GM15510 (cell line): Measurements from ENCODE around the gene KCNK3.

ENCODE experiments used
- POLR2A ChIP-seq: IDR thresholded peaks from 3 replicates; pipeline ENCODE4 v1.6.1; 2011; ENCODE audit warnings: borderline replicate concordance; ENCODE audit not compliant: insufficient read length; ENCODE audit errors: extremely low read depth

KCNK3 gene

GRCh38 chr2:26724784-26725520, 32.4 kb downstream of the KCNK3 start:
- TF ChIP-seq POLR2A, result no peak

GRCh38 chr2:26725521-26725820, 32.9 kb downstream of the KCNK3 start:
- no peak for TF ChIP-seq POLR2A

DNA sequence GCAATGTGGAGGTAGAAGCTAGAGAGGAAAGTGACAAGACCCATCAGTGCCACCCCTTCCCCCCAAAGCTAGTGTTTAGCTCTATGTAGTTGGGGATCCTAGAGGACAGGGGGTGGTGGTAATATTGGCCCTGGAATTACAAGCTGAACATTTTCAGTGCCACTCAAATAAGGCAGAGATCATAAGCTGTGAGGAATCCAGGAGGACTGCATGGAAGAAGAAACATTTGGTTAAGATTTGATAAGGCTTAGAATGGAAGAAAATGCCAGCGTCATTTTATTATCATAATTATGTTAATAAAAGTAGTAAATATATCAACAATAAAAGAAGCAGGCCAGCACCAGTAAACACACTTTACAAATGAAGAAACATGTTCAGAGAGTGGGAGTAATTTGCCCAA, 33.7 kb downstream of the KCNK3 start:
- TF ChIP-seq POLR2A, result no peak

- no peak for TF ChIP-seq POLR2A
Observed at GRCh38 chr2:26727641-26728561, 35.4 kb downstream of the KCNK3 start.

DNA sequence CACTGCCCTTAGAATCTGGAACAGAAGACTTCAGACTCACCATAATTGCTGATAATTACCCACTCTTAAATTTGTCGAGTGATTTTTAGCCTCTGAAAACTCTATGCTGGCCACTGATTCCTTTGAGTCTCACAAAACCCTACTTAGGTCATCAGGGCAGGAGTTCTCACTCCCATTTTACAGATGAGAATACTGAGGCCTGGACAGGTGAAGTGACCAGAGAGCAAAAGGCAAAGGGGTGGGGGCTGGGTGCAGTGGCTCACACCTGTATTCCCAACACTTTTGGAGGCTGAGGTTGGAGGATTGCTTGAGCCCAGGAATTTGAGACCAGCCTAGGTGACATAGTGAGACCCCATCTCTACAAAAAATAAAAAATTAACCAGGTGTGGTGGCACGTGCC, 36.8 kb downstream of the KCNK3 start:
- no peak for TF ChIP-seq POLR2A

DNA sequence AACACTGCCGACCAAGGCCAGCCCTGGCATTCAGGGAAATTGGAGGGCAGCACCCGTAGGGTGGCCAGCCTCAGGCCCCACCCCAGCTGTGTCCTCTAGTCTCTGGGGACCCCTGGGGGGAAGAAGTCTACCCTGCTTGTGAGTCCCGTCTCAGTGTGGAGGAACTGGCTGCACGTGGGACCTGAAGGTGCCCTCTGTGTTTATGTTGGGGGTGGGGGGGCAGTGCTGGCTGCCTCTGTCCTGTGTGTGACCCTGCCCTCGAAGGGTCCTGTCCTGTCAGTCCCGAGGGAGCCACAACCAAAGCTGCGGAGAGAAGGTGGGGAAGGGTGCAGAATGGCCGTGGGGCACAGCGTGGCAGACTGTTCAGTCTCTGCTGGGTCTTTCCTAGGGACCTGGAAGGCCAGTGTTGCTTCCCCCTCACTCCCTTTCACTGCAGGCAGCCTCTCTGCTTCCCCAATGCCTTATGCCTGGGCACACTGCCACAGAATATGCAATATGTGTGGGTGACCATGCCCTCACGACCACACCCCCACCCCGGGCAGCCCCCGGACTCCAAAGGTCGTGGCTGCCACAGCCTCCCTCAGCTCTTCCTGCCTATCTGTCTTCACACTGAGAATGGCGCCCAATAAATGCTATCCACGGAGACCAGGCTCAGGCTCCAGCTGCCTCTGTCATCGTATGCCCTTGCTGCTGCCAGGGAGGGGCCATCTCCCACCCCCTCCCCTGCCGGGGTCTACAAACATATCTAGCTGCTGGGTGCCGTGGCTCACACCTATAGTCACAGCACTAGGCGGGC, 38.2 kb downstream of the KCNK3 start:
- TF ChIP-seq POLR2A, result no peak

DNA sequence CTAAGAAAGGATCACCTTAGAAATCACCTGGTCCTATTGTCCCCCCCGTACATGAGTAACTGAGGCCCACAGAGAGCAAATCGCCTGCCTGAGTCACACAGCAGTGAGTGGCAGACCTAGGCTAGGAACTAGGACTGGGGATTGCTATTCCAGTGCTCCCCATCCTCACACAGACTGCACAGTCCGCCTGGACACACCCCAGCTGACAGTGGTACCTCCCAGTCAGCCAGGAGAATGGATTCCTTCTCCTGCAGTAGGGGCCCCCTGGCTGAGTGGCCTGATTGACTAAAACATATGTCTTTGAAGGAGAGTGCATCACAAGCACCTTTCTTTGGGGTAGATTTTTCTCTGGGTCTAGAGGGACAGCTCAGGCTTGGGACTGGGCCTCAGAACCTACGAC, 39.2 kb downstream of the KCNK3 start:
- no peak for TF ChIP-seq POLR2A

- TF ChIP-seq POLR2A, result no peak
Observed at GRCh38 chr2:26732446-26732845, 39.9 kb downstream of the KCNK3 start.

DNA sequence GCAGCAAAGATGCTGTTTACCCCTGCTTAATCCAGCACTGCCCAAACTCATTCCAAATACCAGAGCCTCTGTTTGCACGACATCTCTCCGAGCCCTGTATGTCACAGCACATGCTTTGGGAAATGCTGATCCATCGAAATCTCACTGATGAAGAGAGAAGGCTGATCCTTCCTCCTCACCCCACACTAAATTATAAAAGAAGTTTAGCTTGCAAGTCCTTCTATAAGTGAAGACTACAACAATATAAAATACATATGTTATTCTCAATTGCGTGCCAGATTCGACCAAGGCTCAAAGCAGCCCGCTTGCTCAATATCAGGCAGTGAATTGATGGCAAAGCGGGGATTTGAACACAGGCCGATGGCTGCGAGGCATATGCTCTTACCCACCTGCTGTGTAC, 40.9 kb downstream of the KCNK3 start:
- no peak for TF ChIP-seq POLR2A

DNA sequence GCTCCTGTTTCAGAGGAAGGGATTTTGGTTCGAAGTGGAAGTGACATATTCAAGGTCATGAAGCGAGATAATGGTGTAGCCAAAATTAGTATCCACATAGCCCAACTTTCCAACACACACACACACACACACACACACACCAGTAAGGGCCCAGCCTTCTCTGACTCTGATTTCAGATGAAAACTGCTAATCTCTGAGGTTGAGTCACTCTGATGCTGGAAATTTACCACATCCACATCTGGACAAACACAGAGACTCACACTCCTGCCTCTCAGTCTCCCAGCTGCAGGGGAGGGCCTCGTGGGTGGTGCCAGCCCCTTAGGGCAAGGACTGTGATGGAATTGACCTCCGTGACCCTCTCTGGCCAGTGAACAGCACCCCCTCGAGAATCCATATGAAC, 42.6 kb downstream of the KCNK3 start:
- no peak for TF ChIP-seq POLR2A

DNA sequence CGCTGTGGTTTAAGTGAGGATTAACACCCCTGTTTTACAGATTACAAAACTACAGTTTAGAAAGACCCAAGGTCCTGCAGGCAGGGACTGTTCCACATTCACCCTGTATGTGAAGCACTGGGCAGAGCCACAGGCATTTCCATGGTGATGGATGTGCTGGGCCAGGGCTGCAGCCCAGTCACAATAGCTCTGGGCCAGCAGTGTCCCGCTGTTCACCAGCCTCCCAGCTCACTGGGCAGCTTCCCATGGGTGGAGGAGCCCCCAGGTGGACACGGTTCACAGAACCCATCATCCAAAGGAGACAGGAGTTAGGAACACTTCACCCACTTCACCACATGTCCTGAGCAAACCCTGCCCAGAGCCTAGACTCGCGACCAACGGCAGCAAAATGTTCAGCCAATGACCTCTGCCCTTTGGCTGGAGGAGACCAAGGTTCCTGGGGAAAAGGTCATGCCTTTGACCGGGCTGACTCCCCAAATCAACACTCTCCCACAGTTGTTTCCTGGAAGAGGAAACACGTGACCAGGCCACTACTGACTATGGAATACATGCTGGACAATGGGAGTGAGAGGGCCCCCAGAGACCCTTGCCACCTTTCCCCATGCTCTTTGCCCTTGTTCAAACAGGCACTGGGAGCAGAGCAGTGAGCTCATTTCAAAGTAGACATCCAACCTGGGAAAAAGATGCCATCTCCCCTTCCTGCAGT, 43.5 kb downstream of the KCNK3 start:
- no peak for TF ChIP-seq POLR2A

DNA sequence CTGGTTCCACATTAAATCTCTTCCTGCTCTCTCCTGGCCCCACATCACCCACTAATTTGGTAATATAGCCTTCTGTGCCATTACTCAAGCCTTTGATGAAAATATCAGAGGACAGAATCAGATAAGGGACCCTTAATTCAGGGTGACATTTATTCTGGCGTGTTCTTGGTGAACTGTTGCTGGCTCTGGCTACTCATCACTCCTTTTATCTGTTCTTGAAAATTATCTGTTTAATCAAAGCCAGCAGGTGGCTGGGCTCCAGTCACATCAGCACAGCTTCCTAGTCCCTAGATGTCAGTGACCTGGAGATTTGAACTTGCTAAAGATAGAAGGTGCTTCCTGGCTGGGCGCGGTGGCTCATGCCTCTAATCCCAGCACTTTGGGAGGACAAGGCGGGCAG, 44.7 kb downstream of the KCNK3 start:
- TF ChIP-seq POLR2A, result no peak

DNA sequence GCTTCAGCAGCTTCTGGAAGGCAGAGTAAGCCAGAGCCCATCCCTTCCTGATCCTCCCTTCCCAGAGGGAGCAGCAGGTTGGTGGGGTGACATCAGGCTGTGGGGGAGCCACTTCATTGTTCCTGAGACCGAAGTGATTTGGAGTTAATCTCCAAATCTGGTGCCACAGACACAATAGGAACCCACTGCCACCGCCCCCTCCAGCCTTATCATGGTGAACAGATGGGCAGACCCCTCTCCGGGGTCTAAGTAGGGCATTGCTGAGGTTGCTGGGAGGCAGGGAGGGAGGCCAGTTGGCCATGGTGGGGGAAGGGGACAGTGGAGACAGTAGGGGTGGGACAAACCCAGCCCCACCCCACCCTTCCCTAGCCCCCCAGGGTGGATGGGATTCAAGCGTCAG, 46.0 kb downstream of the KCNK3 start:
- no peak for TF ChIP-seq POLR2A

- TF ChIP-seq POLR2A, result no peak
Observed at GRCh38 chr2:26739514-26739913, 47.0 kb downstream of the KCNK3 start.

DNA sequence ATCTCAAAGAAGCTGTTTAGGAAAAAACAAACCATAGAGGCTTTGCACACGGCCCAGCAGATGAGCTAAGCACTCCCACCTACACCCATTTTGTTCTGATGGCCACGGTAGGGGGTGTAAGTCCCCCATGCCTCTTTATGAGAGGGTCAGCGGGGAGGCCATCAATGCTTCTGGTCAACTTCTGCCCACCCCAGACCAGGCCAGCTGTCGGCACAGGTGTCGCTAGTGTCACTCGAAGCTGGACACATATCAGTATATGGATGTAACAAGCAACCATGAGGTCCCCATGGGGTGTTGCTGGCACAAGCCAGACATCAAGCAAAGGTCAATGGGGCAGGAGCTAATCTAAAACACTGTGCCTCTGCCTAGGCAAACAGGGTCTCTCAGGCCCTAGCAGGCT, 47.8 kb downstream of the KCNK3 start:
- no peak for TF ChIP-seq POLR2A

GRCh38 chr2:26740890-26741302, 48.4 kb downstream of the KCNK3 start:
- no peak for TF ChIP-seq POLR2A
